Panc1 (cell line): ENCODE data around the gene KCNAB2. TPM values are rescaled to one million over a fixed set of nuclear protein-coding genes. Genes with fewer than 3 reads are reported as not detected.

ENCODE experiments used
- ATAC-seq: fragments of 200-7000 bp; cut with Tn5 transposase; 2 replicates; pipeline ENCODE4 v1.9.1; 2020; ENCODE audit warnings: mild to moderate bottlenecking, moderate library complexity
- BruUV-seq: library from RNA; stranded (reverse); fragments of 400-500 nt; replicated peaks from 2 replicates; lab custom pipeline; 2021; lab: Mats Ljungman, UMichigan
- CTCF ChIA-PET: fragments of 300-600 bp; sonication (Branson Sonifier 250); formaldehyde crosslinking; loops from one replicate; lab custom pipeline; 2022; ENCODE audit warnings: antibody characterized with exemption; lab: Charles Lee
- POLR2A ChIA-PET: fragments of 300-600 bp; sonication (Branson Sonifier 250); formaldehyde crosslinking; loops from one replicate; lab custom pipeline; 2022; ENCODE audit warnings: antibody characterized with exemption; lab: Charles Lee
- DNase-seq: peaks from one replicate; pipeline ENCODE4 v3.0.0-alpha.2; 2010; ENCODE audit warnings: low read depth, low spot score
- H3K27ac ChIP-seq: 2 replicates; pipeline ENCODE4 v1.5.1; 2011; ENCODE audit warnings: mild to moderate bottlenecking, low read length, inconsistent platforms
- H3K27me3 ChIP-seq: fragments of 200-500 bp; sonication (Bioruptor generic); 2 replicates; pipeline ENCODE4 v1.6.0; 2014; ENCODE audit warnings: low read length, inconsistent platforms; ENCODE audit not compliant: control insufficient read depth, insufficient read depth
- H3K36me3 ChIP-seq: fragments of 200-500 bp; sonication (Bioruptor generic); 2 replicates; pipeline ENCODE4 v1.5.1; 2014; ENCODE audit warnings: inconsistent platforms, mild to moderate bottlenecking, low read length, moderate library complexity; ENCODE audit not compliant: control insufficient read depth, insufficient read depth
- H3K4me1 ChIP-seq: 2 replicates; pipeline ENCODE4 v1.5.1; 2011; ENCODE audit warnings: inconsistent platforms, mild to moderate bottlenecking, low read length, moderate library complexity; ENCODE audit not compliant: control insufficient read depth, insufficient read depth
- H3K4me3 ChIP-seq, 2 experiments: 2 replicates each; pipeline ENCODE4 v1.5.1; 2011 to 2012; ENCODE audit warnings: low read depth in 2 of 2, low read length in 2 of 2, mild to moderate bottlenecking in 2 of 2, inconsistent platforms in 1 of 2, moderate library complexity in 1 of 2
- H3K9me3 ChIP-seq: fragments of 200-500 bp; sonication (Bioruptor generic); 2 replicates; pipeline ENCODE4 v1.5.1; 2014; ENCODE audit warnings: low read depth, mild to moderate bottlenecking, inconsistent platforms, low read length, moderate library complexity; ENCODE audit not compliant: control insufficient read depth, insufficient read depth
- POLR2AphosphoS5 ChIP-seq: IDR thresholded peaks from 2 replicates; pipeline ENCODE4 v1.6.1; 2012; ENCODE audit warnings: mild to moderate bottlenecking, low read depth, low read length, moderate library complexity
- SIN3A ChIP-seq: IDR thresholded peaks from 2 replicates; pipeline ENCODE4 v1.6.1; 2012; ENCODE audit warnings: low read depth, mild to moderate bottlenecking, low read length, moderate library complexity, borderline replicate concordance; ENCODE audit not compliant: insufficient read depth
- TCF7L2 ChIP-seq: IDR thresholded peaks from 2 replicates; pipeline ENCODE4 v1.6.1; 2011; ENCODE audit warnings: mild to moderate bottlenecking, low read depth, low read length, inconsistent platforms
- in situ Hi-C: cut with HindIII; loops from 2 replicates; pipeline ENCODE4 v1.10.0; 2016; ENCODE audit warnings: low sequenced_read_pairs, low pct_unique_long_range_greater_than_20kb
- intact Hi-C: fragments of 100-400 bp; cut with micrococcal nuclease; formaldehyde crosslinking; loops from one replicate; pipeline ENCODE4 v1.10.0; 2022; ENCODE audit not compliant: unreplicated experiment
- total RNA-seq: library from RNA; stranded (reverse); gene quantifications from one replicate; pipeline ENCODE4 v1.2.1, GENCODE V29; 2021; ENCODE audit not compliant: unreplicated experiment
- TF ChIP-seq, protein P1 (sequence below), 2 experiments: IDR thresholded peaks; 2 replicates each; pipeline ENCODE4 v1.6.1; 2011 to 2012; ENCODE audit warnings: low read depth in 2 of 2, control low read depth in 1 of 2, low read length in 1 of 2, mild to moderate bottlenecking in 1 of 2, moderate library complexity in 1 of 2; ENCODE audit not compliant: insufficient read depth in 1 of 2
- TF ChIP-seq, protein P2 (sequence below): fragments of 450-650 bp; IDR thresholded peaks from 2 replicates; pipeline ENCODE4 v1.5.1; 2017; ENCODE audit warnings: mild to moderate bottlenecking

Gene KCNAB2
- total RNA-seq, 1 experiment from 2014 or later: 27.6 TPM

DNA sequence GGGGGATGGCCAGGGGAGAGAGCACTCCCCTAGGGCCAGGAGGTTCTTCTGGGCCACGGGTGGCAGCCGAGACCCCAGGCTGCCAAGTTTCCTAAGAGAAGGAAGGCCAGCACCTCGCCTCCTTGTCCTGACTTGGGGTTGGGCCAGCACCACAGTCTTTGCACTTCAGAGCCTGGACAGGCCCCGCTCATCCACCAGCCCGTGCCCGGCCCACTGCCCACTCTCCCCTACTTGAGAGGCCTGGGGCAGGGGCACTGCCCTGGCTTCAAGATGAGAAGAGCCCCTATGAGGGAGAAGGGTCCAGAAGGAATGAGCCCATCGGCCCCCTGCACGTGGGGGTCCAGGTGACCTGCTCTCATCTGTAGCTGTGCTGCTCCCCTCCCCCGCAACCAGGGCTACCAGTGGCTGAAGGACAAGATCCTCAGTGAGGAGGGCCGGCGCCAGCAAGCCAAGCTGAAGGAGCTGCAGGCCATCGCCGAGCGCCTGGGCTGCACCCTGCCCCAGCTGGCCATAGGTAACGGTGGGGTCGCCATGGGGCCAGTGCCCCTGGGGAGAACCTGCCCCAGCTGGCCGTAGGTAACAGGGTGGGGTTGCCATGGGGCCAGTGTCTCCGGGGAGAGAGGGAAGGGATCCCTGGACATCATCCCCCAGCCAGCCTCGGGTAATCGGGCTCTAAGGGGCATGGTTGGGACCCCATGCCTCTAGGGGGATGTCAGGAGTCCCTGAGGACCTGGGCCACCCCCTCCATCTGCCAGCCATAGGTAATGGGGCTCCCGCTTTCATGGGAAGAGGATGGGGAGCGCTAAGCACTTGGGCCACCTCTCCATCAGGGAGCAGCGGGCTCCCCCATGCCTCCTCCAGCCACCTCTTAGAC lies 50.8 kb downstream of the KCNAB2 start:
- ChIA-PET POLR2A (no interaction called here), CTCF (interaction anchor here (0.8 kb wide), 1 partner anchor 12 kb away, joined by 3 read pairs; no protein-coding TSS in a partner anchor)
- 0 out of 2 replicates have a peak, but pooled peaks cover 5% of the 10 kb centered on the region for H3K4me1 ChIP-seq
- no peaks in the 10 kb centered on the region for H3K9me3 ChIP-seq
- H3K4me3 ChIP-seq: no peak overlapping the region
- DNase-seq (no peak), ATAC-seq (no peak)
- in situ Hi-C loops: no loop called here
- no peak overlapping the region for H3K27ac ChIP-seq
- H3K36me3 ChIP-seq: no peaks in the 10 kb centered on the region
- BruUV-seq: no TSS peak
- intact Hi-C loops: no loop called here
- no peak for TF ChIP-seq POLR2AphosphoS5
- TF ChIP-seq, protein P1, sequence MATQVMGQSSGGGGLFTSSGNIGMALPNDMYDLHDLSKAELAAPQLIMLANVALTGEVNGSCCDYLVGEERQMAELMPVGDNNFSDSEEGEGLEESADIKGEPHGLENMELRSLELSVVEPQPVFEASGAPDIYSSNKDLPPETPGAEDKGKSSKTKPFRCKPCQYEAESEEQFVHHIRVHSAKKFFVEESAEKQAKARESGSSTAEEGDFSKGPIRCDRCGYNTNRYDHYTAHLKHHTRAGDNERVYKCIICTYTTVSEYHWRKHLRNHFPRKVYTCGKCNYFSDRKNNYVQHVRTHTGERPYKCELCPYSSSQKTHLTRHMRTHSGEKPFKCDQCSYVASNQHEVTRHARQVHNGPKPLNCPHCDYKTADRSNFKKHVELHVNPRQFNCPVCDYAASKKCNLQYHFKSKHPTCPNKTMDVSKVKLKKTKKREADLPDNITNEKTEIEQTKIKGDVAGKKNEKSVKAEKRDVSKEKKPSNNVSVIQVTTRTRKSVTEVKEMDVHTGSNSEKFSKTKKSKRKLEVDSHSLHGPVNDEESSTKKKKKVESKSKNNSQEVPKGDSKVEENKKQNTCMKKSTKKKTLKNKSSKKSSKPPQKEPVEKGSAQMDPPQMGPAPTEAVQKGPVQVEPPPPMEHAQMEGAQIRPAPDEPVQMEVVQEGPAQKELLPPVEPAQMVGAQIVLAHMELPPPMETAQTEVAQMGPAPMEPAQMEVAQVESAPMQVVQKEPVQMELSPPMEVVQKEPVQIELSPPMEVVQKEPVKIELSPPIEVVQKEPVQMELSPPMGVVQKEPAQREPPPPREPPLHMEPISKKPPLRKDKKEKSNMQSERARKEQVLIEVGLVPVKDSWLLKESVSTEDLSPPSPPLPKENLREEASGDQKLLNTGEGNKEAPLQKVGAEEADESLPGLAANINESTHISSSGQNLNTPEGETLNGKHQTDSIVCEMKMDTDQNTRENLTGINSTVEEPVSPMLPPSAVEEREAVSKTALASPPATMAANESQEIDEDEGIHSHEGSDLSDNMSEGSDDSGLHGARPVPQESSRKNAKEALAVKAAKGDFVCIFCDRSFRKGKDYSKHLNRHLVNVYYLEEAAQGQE (IDR thresholded peaks at IDR 0.05; ENCODE audit: insufficient read depth in 1 of 2, low read depth in 2 of 2, low read length in 1 of 2): no peak
- no peaks in the 10 kb centered on the region for H3K27me3 ChIP-seq

DNA sequence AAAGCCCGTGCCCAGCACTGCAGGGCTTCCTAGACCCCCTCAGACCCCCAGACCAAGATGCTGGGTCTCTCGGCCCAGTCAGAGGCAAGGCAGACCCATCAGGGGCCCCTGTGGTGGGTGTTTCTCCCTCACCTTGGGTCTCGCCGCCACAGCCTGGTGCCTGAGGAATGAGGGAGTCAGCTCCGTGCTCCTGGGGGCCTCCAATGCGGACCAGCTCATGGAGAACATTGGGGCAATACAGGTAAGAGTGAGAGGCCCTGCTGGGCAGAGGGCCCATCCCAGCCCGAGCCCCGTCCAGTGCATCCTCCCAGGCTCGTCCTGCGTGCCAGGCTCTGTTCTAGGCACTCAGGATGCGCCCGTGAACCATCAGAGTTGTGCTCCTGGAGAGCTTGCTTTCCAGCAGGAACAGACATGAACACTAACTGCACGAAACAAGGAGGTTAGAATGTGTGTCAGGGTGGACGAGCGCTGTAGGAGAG lies 51.5 kb downstream of the KCNAB2 start:
- in situ Hi-C loops: no loop called here
- ATAC-seq (no peak), DNase-seq (no peak)
- no peaks in the 10 kb centered on the region for H3K36me3 ChIP-seq
- H3K4me1 ChIP-seq: peaks cover 9% of the 10 kb centered on the region; the same call in 1 of the 2 replicates
- intact Hi-C loops: no loop called here
- H3K27me3 ChIP-seq: no peaks in the 10 kb centered on the region
- H3K27ac ChIP-seq: no peak overlapping the region
- BruUV-seq: no TSS peak
- ChIA-PET POLR2A (no interaction called here), CTCF (interaction anchor here (0.8 kb wide), 1 partner anchor 12 kb away, joined by 3 read pairs; no protein-coding TSS in a partner anchor)
- TF ChIP-seq, protein P2, sequence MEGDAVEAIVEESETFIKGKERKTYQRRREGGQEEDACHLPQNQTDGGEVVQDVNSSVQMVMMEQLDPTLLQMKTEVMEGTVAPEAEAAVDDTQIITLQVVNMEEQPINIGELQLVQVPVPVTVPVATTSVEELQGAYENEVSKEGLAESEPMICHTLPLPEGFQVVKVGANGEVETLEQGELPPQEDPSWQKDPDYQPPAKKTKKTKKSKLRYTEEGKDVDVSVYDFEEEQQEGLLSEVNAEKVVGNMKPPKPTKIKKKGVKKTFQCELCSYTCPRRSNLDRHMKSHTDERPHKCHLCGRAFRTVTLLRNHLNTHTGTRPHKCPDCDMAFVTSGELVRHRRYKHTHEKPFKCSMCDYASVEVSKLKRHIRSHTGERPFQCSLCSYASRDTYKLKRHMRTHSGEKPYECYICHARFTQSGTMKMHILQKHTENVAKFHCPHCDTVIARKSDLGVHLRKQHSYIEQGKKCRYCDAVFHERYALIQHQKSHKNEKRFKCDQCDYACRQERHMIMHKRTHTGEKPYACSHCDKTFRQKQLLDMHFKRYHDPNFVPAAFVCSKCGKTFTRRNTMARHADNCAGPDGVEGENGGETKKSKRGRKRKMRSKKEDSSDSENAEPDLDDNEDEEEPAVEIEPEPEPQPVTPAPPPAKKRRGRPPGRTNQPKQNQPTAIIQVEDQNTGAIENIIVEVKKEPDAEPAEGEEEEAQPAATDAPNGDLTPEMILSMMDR: no peak
- no peak for TF ChIP-seq TCF7L2
- TF ChIP-seq SIN3A: no peak
- TF ChIP-seq, protein P1 (IDR thresholded peaks at IDR 0.05; ENCODE audit: insufficient read depth in 1 of 2, low read depth in 2 of 2, low read length in 1 of 2): no peak
- no peak for TF ChIP-seq POLR2AphosphoS5
- no peak overlapping the region for H3K4me3 ChIP-seq
- no peaks in the 10 kb centered on the region for H3K9me3 ChIP-seq
